HCT116 (cell line): Measurements from ENCODE around the gene HIVEP3. TPM values are rescaled to one million over a fixed set of nuclear protein-coding genes. Genes with fewer than 3 reads are reported as not detected.

Experiments used
- ATAC-seq: fragments of 200-7000 bp; cut with Tn5 transposase; 2 replicates; pipeline ENCODE4 v1.9.1; 2020; ENCODE audit warnings: mild to moderate bottlenecking, moderate library complexity
- BruUV-seq: library from RNA; stranded (reverse); fragments of 400-500 nt; replicated peaks from 2 replicates; lab custom pipeline; 2021; lab: Mats Ljungman, UMichigan
- CTCF ChIA-PET: fragments of 300-600 bp; sonication (Branson Sonifier 250); formaldehyde crosslinking; loops from one replicate; lab custom pipeline; 2021; ENCODE audit warnings: antibody characterized with exemption; lab: Charles Lee
- POLR2A ChIA-PET: fragments of 300-600, 350-600 bp; sonication (Branson Sonifier 250); formaldehyde crosslinking; loops from one replicate; lab custom pipeline; 2021; ENCODE audit warnings: antibody characterized with exemption; lab: Charles Lee
- RAD21 ChIA-PET, 2 experiments: fragments of 300-600 bp; sonication (Branson Sonifier 250); formaldehyde crosslinking; loops; one replicate each; lab custom pipeline; 2023; ENCODE audit warnings: low total read pairs in 2 of 2; ENCODE audit not compliant: uncharacterized antibody in 2 of 2, unreplicated experiment in 2 of 2, low non-redundant PET in 1 of 2; lab: Charles Lee
- DNase-seq: peaks from one replicate; pipeline ENCODE4 v3.0.0-alpha.2; 2010; ENCODE audit warnings: low read depth, low spot score
- H2AFZ ChIP-seq: fragments of 200-600 bp; shearing (Covaris generic), sonication (generic); 2 replicates; pipeline ENCODE4 v1.6.1; 2017; ENCODE audit warnings: low read depth, mixed run types, mixed read lengths, antibody characterized with exemption, low read length; ENCODE audit not compliant: poor library complexity, severe bottlenecking
- H3K27ac ChIP-seq: 2 replicates; pipeline ENCODE4 v1.5.1; 2012; ENCODE audit warnings: low read depth, low read length
- H3K27me3 ChIP-seq: fragments of 200-600 bp; sonication (generic); 2 replicates; pipeline ENCODE4 v1.6.1; 2016; ENCODE audit warnings: mixed run types, low read length, mixed read lengths; ENCODE audit not compliant: insufficient read depth
- H3K36me3 ChIP-seq, 2 experiments: fragments of 200-500 bp in 1 of 2; fragments of 200-600 bp in 1 of 2; sonication (Bioruptor generic) in 1 of 2; sonication (generic) in 1 of 2; 2 replicates each; pipeline versions ENCODE4 v1.5.1 to v1.6.1; 2014 to 2016; ENCODE audit warnings: low read length in 2 of 2, inconsistent platforms in 1 of 2, mixed read lengths in 1 of 2, mixed run types in 1 of 2; ENCODE audit not compliant: insufficient read depth in 2 of 2, control insufficient read depth in 1 of 2
- H3K4me1 ChIP-seq, 2 experiments: fragments of 200-600 bp in 1 of 2; sonication (generic) in 1 of 2; 2 replicates each; pipeline versions ENCODE4 v1.5.1 to v1.6.1; 2012 to 2017; ENCODE audit warnings: low read length in 2 of 2, inconsistent platforms in 1 of 2, mild to moderate bottlenecking in 1 of 2, mixed read lengths in 1 of 2, mixed run types in 1 of 2, moderate library complexity in 1 of 2; ENCODE audit not compliant: insufficient read depth in 2 of 2, control insufficient read depth in 1 of 2
- H3K4me2 ChIP-seq: fragments of 200-600 bp; sonication (generic); 2 replicates; pipeline ENCODE4 v1.6.1; 2017; ENCODE audit warnings: mixed run types, low read length, mixed read lengths
- H3K4me3 ChIP-seq, 2 experiments: fragments of 200-600 bp in 1 of 2; sonication (generic) in 1 of 2; replicated peaks in 1 of 2; 2 replicates each; pipeline ENCODE4 v1.5.1; 2011 to 2016; ENCODE audit warnings: low read length in 2 of 2, control low read depth in 1 of 2, low read depth in 1 of 2, mild to moderate bottlenecking in 1 of 2, mixed read lengths in 1 of 2, mixed run types in 1 of 2
- H3K79me2 ChIP-seq: fragments of 200-600 bp; sonication (generic); 2 replicates; pipeline ENCODE4 v1.6.1; 2017; ENCODE audit warnings: mild to moderate bottlenecking, mixed run types, low read length, moderate library complexity, mixed read lengths; ENCODE audit not compliant: insufficient read depth
- H3K9ac ChIP-seq: fragments of 200-600 bp; sonication (generic); 2 replicates; pipeline ENCODE4 v1.6.1; 2016; ENCODE audit warnings: low read length, mixed read lengths
- H3K9me2 ChIP-seq: fragments of 200-600 bp; sonication (generic), shearing (Covaris generic); 2 replicates; pipeline ENCODE4 v1.6.1; 2017; ENCODE audit warnings: mixed run types, mild to moderate bottlenecking, moderate library complexity; ENCODE audit not compliant: insufficient read depth
- H3K9me3 ChIP-seq, 2 experiments: fragments of 200-500 bp in 1 of 2; fragments of 200-600 bp in 1 of 2; sonication (Bioruptor generic) in 1 of 2; sonication (generic) in 1 of 2; 2 replicates each; pipeline ENCODE4 v1.6.1; 2014 to 2017; ENCODE audit warnings: low read length in 2 of 2, mixed read lengths in 2 of 2, inconsistent platforms in 1 of 2, low read depth in 1 of 2, mild to moderate bottlenecking in 1 of 2, mixed run types in 1 of 2, moderate library complexity in 1 of 2; ENCODE audit not compliant: control insufficient read depth in 1 of 2, insufficient read depth in 1 of 2
- H4K20me1 ChIP-seq: fragments of 200-600 bp; sonication (generic), shearing (Covaris generic); 2 replicates; pipeline ENCODE4 v1.6.1; 2017; ENCODE audit warnings: mixed run types, mild to moderate bottlenecking, moderate library complexity; ENCODE audit not compliant: insufficient read depth
- EGR1 ChIP-seq: IDR thresholded peaks from 2 replicates; pipeline ENCODE4 v1.6.1; 2012; ENCODE audit warnings: low read depth
- ELF1 ChIP-seq: IDR thresholded peaks from 2 replicates; pipeline ENCODE4 v1.6.1; 2012; ENCODE audit warnings: low read depth, borderline replicate concordance
- EZH2 ChIP-seq: fragments of 200-600 bp; sonication (generic); IDR thresholded peaks from 2 replicates; pipeline ENCODE4 v1.6.1; 2017; ENCODE audit warnings: antibody characterized with exemption, mixed run types
- JUND ChIP-seq: IDR thresholded peaks from 2 replicates; pipeline ENCODE4 v1.6.1; 2012
- POLR2A ChIP-seq: IDR thresholded peaks from 2 replicates; pipeline ENCODE4 v1.7.0; 2011; ENCODE audit warnings: borderline replicate concordance; ENCODE audit not compliant: insufficient read depth, insufficient read length; ENCODE audit errors: extremely low read depth
- POLR2AphosphoS5 ChIP-seq: IDR thresholded peaks from 2 replicates; pipeline ENCODE4 v1.6.1; 2011; ENCODE audit warnings: mild to moderate bottlenecking, low read depth, low read length, moderate library complexity
- SIN3A ChIP-seq: IDR thresholded peaks from 2 replicates; pipeline ENCODE4 v1.6.1; 2012; ENCODE audit warnings: low read depth
- ZNF274 ChIP-seq: fragments of 200-500 bp; sonication (Bioruptor generic); IDR thresholded peaks from 2 replicates; pipeline ENCODE4 v1.6.1; 2014; ENCODE audit warnings: mild to moderate bottlenecking, low read depth, low read length, inconsistent platforms
- intact Hi-C: fragments of 100-400 bp; cut with micrococcal nuclease; formaldehyde crosslinking; loops from 2 replicates; pipeline ENCODE4 v1.10.0; 2022
- total RNA-seq: library from RNA; stranded (reverse); gene quantifications from one replicate; pipeline ENCODE4 v1.2.1, GENCODE V29; 2021; ENCODE audit not compliant: unreplicated experiment

Gene HIVEP3
- total RNA-seq, 1 experiment from 2014 or later: 7.1 TPM

DNA sequence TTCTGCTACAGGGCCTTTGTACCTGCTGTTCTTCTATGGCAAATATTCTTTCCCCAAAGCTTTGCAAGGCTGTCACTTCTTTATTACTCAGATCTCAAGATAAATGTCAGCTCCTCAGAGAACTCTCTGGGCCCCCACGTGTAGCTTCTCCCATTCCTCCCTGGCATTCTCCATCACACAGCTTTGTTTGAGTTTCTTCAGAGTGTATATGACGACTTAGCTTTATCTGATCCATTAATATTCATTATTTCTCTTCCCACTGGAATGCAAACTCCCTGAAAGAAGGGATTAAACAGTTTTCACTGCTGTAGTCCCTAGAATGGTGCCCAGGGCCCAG is 259.6 kb downstream of the HIVEP3 start:
- BruUV-seq: no TSS peak
- H3K36me3 ChIP-seq: no peaks in the 10 kb centered on the region
- H3K9me3 ChIP-seq: no peaks in the 10 kb centered on the region
- intact Hi-C loops: no loop called here
- no peak overlapping the region for H3K4me3 ChIP-seq
- H3K79me2 ChIP-seq: no peaks in the 10 kb centered on the region
- H3K27me3 ChIP-seq: no peaks in the 10 kb centered on the region
- H3K27ac ChIP-seq: no peak overlapping the region
- no peaks in the 10 kb centered on the region for H4K20me1 ChIP-seq
- TF ChIP-seq POLR2A: no peak
- no peak for TF ChIP-seq EGR1
- TF ChIP-seq POLR2AphosphoS5: no peak
- TF ChIP-seq SIN3A: no peak
- H3K4me2 ChIP-seq: no peak overlapping the region
- no peak for ATAC-seq
- ChIA-PET CTCF (no interaction called here), RAD21 (no interaction called here), POLR2A (no interaction called here)
- H3K9me2 ChIP-seq: no peaks in the 10 kb centered on the region
- H3K9ac ChIP-seq: no peak overlapping the region
- no peak overlapping the region for H2AFZ ChIP-seq
- peaks cover 13 to 28% of the 10 kb centered on the region in 2 experiments for H3K4me1 ChIP-seq
- DNase-seq: no peak

DNA sequence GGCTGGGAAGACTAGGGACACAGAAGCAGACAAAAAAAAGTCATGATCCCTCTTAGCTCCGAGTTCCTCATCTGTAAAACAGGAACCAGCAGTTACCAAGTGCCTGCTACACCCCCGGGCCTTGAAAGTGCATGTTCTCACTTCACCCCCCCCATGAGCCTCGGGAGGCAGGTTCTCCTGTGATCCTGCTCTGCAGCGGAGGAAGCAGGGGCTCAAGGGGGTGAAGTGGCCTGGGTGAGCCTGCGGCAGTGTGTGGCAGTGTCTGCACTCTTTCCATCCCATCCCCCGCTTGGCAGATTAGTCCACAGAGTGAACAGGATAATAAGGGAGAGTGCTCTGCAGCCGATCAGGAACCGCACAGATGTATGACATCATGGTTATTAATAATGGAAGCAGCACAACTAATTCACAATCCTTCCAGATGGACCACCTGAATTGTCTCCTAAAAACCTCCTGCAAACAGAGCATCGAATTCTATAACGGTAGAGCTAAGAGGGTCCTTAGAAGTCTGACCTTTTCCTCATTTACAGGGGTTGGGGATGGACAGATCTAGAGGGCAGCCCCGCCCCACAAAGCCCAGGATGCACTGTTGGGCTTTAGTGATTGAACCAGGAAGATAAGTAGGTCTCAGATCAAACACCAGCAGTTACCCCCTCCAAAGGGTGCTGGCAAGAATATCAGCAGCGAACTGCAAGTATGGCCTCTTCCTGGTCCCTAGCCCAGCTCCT is 260.1 kb downstream of the HIVEP3 start:
- CTCF ChIA-PET: no interaction called here
- Histone ChIP-seq H3K9me2 (no peaks in the 10 kb centered on the region), H3K4me2 (no peak overlapping the region), H4K20me1 (no peaks in the 10 kb centered on the region), H3K27ac (no peak overlapping the region), H3K9me3 (no peaks in the 10 kb centered on the region), H3K9ac (no peak overlapping the region), H2AFZ (no peak overlapping the region), H3K4me1 (peaks cover 13 to 23% of the 10 kb centered on the region in 2 experiments), H3K4me3 (no peak overlapping the region)
- no TSS peak for BruUV-seq
- no peak for ATAC-seq
- DNase-seq: no peak
- TF ChIP-seq ZNF274 (no peak), POLR2A (no peak), EZH2 (no peak), JUND (no peak), ELF1 (no peak), POLR2AphosphoS5 (no peak)
- TF ChIP-seq, all 23 proteins: peak for 0
- H3K27me3 ChIP-seq: no peaks in the 10 kb centered on the region
- no peaks in the 10 kb centered on the region for H3K36me3 ChIP-seq
- ChIA-PET RAD21 (no interaction called here), POLR2A (no interaction called here)
- intact Hi-C loops: no loop called here
- H3K79me2 ChIP-seq: no peaks in the 10 kb centered on the region
